K562 (cell line): ENCODE data around the gene SPHK1. TPM values are rescaled to one million over a fixed set of nuclear protein-coding genes. Genes with fewer than 3 reads are reported as not detected.

Source experiments
- ATAC-seq: fragments of 200-7000 bp; cut with Tn5 transposase; 3 replicates; pipeline ENCODE4 v1.9.1; 2020; ENCODE audit warnings: moderate library complexity
- BruUV-seq: library from RNA; stranded (reverse); fragments of 400-500 nt; replicated peaks from 2 replicates; lab custom pipeline; 2021; lab: Mats Ljungman, UMichigan
- CTCF ChIA-PET: fragments of 300-600 bp; formaldehyde crosslinking; extraction: SDS; loops from one replicate; lab custom pipeline; 2021; ENCODE audit warnings: low intra/inter-chr PET ratio; lab: Yijun Ruan, JAX
- POLR2A ChIA-PET: fragments of 300-600, 350-650 bp; sonication (Branson Sonifier 250); formaldehyde crosslinking; extraction: SDS; loops from one replicate; lab custom pipeline; 2021; ENCODE audit warnings: antibody characterized with exemption, inconsistent platforms; lab: Yijun Ruan, JAX
- DNase-seq, 4 experiments: peaks; one replicate each; pipeline versions ENCODE4 v3.0.0 to v3.0.0-alpha.2; 2011 to 2018; ENCODE audit warnings: low spot score in 3 of 4, mixed read lengths in 3 of 4; ENCODE audit errors: extremely low read depth in 1 of 4
- FAIRE-seq: peaks from 2 replicates; lab custom pipeline; 2011; peaks lifted over from hg19 to GRCh38; lab: Jason Lieb, UNC
- H2AFZ ChIP-seq: 2 replicates; pipeline ENCODE4 v1.6.0; 2011; ENCODE audit warnings: low read depth, low read length, control low read depth, inconsistent platforms
- H3K27ac ChIP-seq: fragments of 200-600 bp; 3 replicates; pipeline ENCODE4 v1.8.0; 2011; ENCODE audit warnings: low read depth, mild to moderate bottlenecking, control low read depth, inconsistent platforms, low read length, moderate library complexity, mixed read lengths; ENCODE audit errors: extremely low read depth
- H3K27me3 ChIP-seq, 2 experiments: fragments of 300-600 bp in 1 of 2; 2 replicates in 1 of 2; 3 replicates in 1 of 2; pipeline versions ENCODE4 v1.6.0 to v1.8.0; 2011; ENCODE audit warnings: inconsistent platforms in 2 of 2, low read length in 2 of 2, mild to moderate bottlenecking in 1 of 2, mixed read lengths in 1 of 2, moderate library complexity in 1 of 2; ENCODE audit not compliant: control insufficient read depth in 2 of 2, insufficient read depth in 2 of 2
- H3K36me3 ChIP-seq: fragments of 300-600 bp; 3 replicates; pipeline ENCODE4 v1.8.0; 2011; ENCODE audit warnings: mild to moderate bottlenecking, low read length, inconsistent platforms; ENCODE audit not compliant: control insufficient read depth, insufficient read depth
- H3K4me1 ChIP-seq, 2 experiments: fragments of 200-600 bp in 1 of 2; replicated peaks in 1 of 2; 2 replicates in 1 of 2; 3 replicates in 1 of 2; pipeline versions ENCODE4 v1.5.1 to v1.8.0; 2011; ENCODE audit warnings: inconsistent platforms in 2 of 2, low read length in 2 of 2, mild to moderate bottlenecking in 1 of 2, mixed read lengths in 1 of 2, moderate library complexity in 1 of 2; ENCODE audit not compliant: control insufficient read depth in 2 of 2, insufficient read depth in 2 of 2
- H3K4me2 ChIP-seq: 2 replicates; pipeline ENCODE4 v1.6.1; 2011; ENCODE audit warnings: low read length, control low read depth, inconsistent platforms, mixed read lengths; ENCODE audit not compliant: insufficient read depth
- H3K4me3 ChIP-seq: fragments of 200-600 bp; sonication (generic), shearing (Covaris generic); 2 replicates; pipeline ENCODE4 v1.5.1; 2016; ENCODE audit warnings: control low read depth, inconsistent platforms
- H3K79me2 ChIP-seq: fragments of 200-600 bp; 3 replicates; pipeline ENCODE4 v1.8.0; 2011; ENCODE audit warnings: low read length, inconsistent platforms; ENCODE audit not compliant: control insufficient read depth, insufficient read depth
- H3K9ac ChIP-seq, 2 experiments: 2 replicates each; pipeline versions ENCODE4 v1.6.0 to v1.6.1; 2011; ENCODE audit warnings: low read depth in 2 of 2, low read length in 2 of 2, control low read depth in 1 of 2, inconsistent platforms in 1 of 2, mild to moderate bottlenecking in 1 of 2, mixed read lengths in 1 of 2; ENCODE audit not compliant: insufficient read depth in 1 of 2
- H3K9me1 ChIP-seq: one replicate; pipeline ENCODE4 v1.6.0; 2011; ENCODE audit warnings: inconsistent platforms, mild to moderate bottlenecking, low read length, moderate library complexity; ENCODE audit not compliant: control insufficient read depth, insufficient read depth
- H3K9me3 ChIP-seq: replicated peaks from 2 replicates; pipeline ENCODE4 v1.5.1; 2011; ENCODE audit warnings: low read depth, low read length, inconsistent platforms; ENCODE audit not compliant: control insufficient read depth, insufficient read depth
- H4K20me1 ChIP-seq: replicated peaks from 2 replicates; pipeline ENCODE4 v1.6.1; 2011; ENCODE audit warnings: low read length, inconsistent platforms, mixed read lengths; ENCODE audit not compliant: control insufficient read depth, insufficient read depth
- DNMT1 ChIP-seq: fragments of 450-650 bp; IDR thresholded peaks from 2 replicates; pipeline ENCODE4 v1.6.1; 2016; ENCODE audit warnings: antibody characterized with exemption, mild to moderate bottlenecking
- HDAC6 ChIP-seq: IDR thresholded peaks from 2 replicates; pipeline ENCODE4 v1.6.1; 2012; ENCODE audit warnings: low read depth, mild to moderate bottlenecking, control low read depth, inconsistent platforms, low read length, moderate library complexity
- RBBP5 ChIP-seq: fragments of 200-600 bp; sonication (generic); IDR thresholded peaks from 2 replicates; pipeline ENCODE4 v1.6.1; 2012; ENCODE audit warnings: borderline replicate concordance, mild to moderate bottlenecking, low read length, control low read depth, inconsistent platforms; ENCODE audit not compliant: insufficient read depth, poor library complexity, severe bottlenecking
- WGBS: fragments of 100-300 bp; shearing (Covaris generic); methylation state at CpG from one replicate; pipeline ENCODE4 v1.1.6; 2016; ENCODE audit warnings: low coverage, mixed read lengths; ENCODE audit not compliant: insufficient coverage; ENCODE audit errors: missing lambda C conversion rate; 5-methylcytosine and 5-hydroxymethylcytosine counted together
- in situ Hi-C: fragments of 300-500 bp; cut with MboI; formaldehyde crosslinking; loops from 4 replicates; pipeline ENCODE4 v1.15.0; 2018; ENCODE audit warnings: inconsistent platforms, mixed read lengths
- intact Hi-C: fragments of 100-400 bp; cut with micrococcal nuclease; formaldehyde crosslinking; loops from 2 replicates; pipeline ENCODE4 v1.14.2; 2022
- polyA plus RNA-seq, 8 experiments: library from polyadenylated mRNA; depleted of rRNA in 4 of 8; stranded (reverse) in 5 of 8; unstranded in 3 of 8; fragments of >200 nt; fragmentation: Nextera tagmentation in 2 of 8; fragmentation: Illumina TruSeq in 1 of 8; extraction: Ambion mirVana in 2 of 8; extraction: Trizol in 1 of 8; gene quantifications; 2 replicates each; pipeline versions ENCODE4 v1.2.1 to v1.2.3, GENCODE V29; 2011 to 2014; ENCODE audit warnings: inconsistent platforms in 1 of 8, missing spikeins in 1 of 8
- total RNA-seq, 7 experiments: library from RNA; depleted of rRNA in 6 of 7; stranded (reverse); fragments of >200 nt in 6 of 7; fragmentation: Illumina TruSeq in 2 of 7; extraction: Trizol in 2 of 7; gene quantifications; 2 replicates each; pipeline versions ENCODE4 v1.2.1 to v1.2.3, GENCODE V29; 2011 to 2021; ENCODE audit warnings: low replicate concordance in 1 of 7
- TF ChIP-seq, protein P1 (sequence below): sonication (generic); formaldehyde crosslinking; IDR thresholded peaks from 2 replicates; pipeline ENCODE4 v1.8.0; 2022; ENCODE audit warnings: missing genetic modification reagents, mild to moderate bottlenecking, moderate library complexity, borderline replicate concordance

SPHK1 gene
- total and polyA plus RNA-seq, 9 of the 15 experiments (the other 6 are each of a cell fraction or from before 2014, with no cell fraction given): 0.21 to 60.3 (median 14.5) TPM

- Histone ChIP-seq H3K27ac (no peak overlapping the region), H3K9me3 (no peaks in the 10 kb centered on the region), H3K79me2 (no peaks in the 10 kb centered on the region), H3K4me2 (peak overlapping the region; percentile 6; the same call in 1 of the 2 replicates), H3K27me3 (no peaks in the 10 kb centered on the region), H4K20me1 (no peaks in the 10 kb centered on the region), H3K9ac (peak overlapping the region; percentile 0 to 48; a peak in 1 of 4 replicates), H3K4me3 (no peak overlapping the region), H3K4me1 (peaks cover 4 to 20% of the 10 kb centered on the region in 2 experiments; a peak in 4 of 5 replicates), H2AFZ (peak overlapping the region; percentile 76; the same call in 1 of the 2 replicates), H3K36me3 (no peaks in the 10 kb centered on the region), H3K9me1 (no peaks in the 10 kb centered on the region)
- peak; percentile 11; the same call in 1 of the 3 replicates for ATAC-seq
- BruUV-seq: no TSS peak
- FAIRE-seq: no peak
- in situ Hi-C loops: no loop called here
- WGBS: 65% methylated on average over 7 of the region's 7 CpGs
- CTCF ChIA-PET: interaction anchor here (0.6 to 1.6 kb wide), 5 partner anchors 16 to 90 kb away, joined by 4 to 13 read pairs (median 7); no protein-coding TSS in a partner anchor
- DNase-seq: no peak
- intact Hi-C loops: no loop called here
- TF ChIP-seq DNMT1: no peak
- TF ChIP-seq HDAC6: no peak
- TF ChIP-seq, protein P1, sequence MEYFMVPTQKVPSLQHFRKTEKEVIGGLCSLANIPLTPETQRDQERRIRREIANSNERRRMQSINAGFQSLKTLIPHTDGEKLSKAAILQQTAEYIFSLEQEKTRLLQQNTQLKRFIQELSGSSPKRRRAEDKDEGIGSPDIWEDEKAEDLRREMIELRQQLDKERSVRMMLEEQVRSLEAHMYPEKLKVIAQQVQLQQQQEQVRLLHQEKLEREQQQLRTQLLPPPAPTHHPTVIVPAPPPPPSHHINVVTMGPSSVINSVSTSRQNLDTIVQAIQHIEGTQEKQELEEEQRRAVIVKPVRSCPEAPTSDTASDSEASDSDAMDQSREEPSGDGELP (CRISPR knock-in tag): peak; percentile 62; the same call in 1 of the 2 replicates
- TF ChIP-seq RBBP5: no peak
- POLR2A ChIA-PET: interaction anchor here (0.8 to 2.5 kb wide), 4 partner anchors 10 to 18 kb away, joined by 3 to 11 read pairs (median 7); partner anchors contain the start of genes PRPSAP1 and SPHK1
Observed at GRCh38 chr17:76369804-76370203, 14.6 kb upstream of the SPHK1 start.
